GM19467 (cell line): ENCODE data around the gene ARF6.
"Not testable (repeated sequence)": the region's sequence is repeated elsewhere in the genome, so short reads cannot be mapped to it uniquely, and the experiment has no call there.

Experiments
- ATAC-seq: cut with Tn5 transposase; IDR thresholded peaks from one replicate; pipeline ENCODE4 v1.9.1; 2021; ENCODE audit warnings: mild to moderate bottlenecking, moderate library complexity; ENCODE audit not compliant: unreplicated experiment

ARF6 gene

GRCh38 chr14:49875640-49876198, 17.2 kb upstream of the ARF6 start:
- ATAC-seq = no peak

- ATAC-seq = no peak
Measured at GRCh38 chr14:49876563-49877127, 16.2 kb upstream of the ARF6 start.

- peak; percentile 76 for ATAC-seq
Measured at GRCh38 chr14:49879646-49880204, 13.2 kb upstream of the ARF6 start.

- ATAC-seq = peak; percentile 15
Measured at GRCh38 chr14:49880267-49881064, 12.4 kb upstream of the ARF6 start.

DNA sequence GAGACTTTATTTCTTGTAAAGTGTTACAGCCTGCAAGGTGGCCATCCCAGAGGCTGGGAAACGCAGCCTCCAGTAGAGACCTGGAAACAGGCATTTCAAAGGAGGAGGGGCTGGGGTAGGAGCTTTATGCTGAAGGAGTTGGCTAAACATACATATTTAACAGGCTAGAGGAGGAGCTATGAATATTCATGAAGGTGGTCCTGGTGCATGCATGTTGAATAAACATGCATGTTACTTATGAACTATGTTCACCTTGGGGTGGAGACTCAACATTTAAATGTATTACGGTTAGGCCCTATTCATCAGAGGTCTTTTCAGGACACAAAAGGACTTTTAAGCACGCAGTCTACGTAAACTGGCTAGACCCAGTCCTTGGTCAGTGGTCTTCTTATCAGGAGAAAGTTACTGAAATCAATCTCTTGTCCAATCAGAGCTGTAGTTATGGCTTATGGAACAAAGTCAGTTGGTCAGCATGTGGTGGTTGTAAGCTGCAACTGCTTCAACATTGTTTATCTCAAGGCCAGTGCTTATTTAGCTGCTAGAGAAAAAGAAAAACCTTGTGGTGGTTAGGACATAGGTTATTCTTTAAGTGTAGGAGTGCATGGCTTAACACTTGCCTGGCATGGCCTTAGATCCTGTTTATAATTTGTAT, 11.4 kb upstream of the ARF6 start:
- no peak for ATAC-seq

GRCh38 chr14:49882826-49883694, 9.8 kb upstream of the ARF6 start:
- no peak for ATAC-seq

GRCh38 chr14:49886523-49886922, 6.4 kb upstream of the ARF6 start:
- ATAC-seq = no peak

GRCh38 chr14:49888293-49888692, 4.6 kb upstream of the ARF6 start:
- no peak for ATAC-seq

- no peak for ATAC-seq
Measured at GRCh38 chr14:49892301-49892635, 614 bp upstream of the ARF6 start.

- peak; percentile 39 for ATAC-seq
Measured at GRCh38 chr14:49893309-49894213, 679 bp downstream of the ARF6 start.

DNA sequence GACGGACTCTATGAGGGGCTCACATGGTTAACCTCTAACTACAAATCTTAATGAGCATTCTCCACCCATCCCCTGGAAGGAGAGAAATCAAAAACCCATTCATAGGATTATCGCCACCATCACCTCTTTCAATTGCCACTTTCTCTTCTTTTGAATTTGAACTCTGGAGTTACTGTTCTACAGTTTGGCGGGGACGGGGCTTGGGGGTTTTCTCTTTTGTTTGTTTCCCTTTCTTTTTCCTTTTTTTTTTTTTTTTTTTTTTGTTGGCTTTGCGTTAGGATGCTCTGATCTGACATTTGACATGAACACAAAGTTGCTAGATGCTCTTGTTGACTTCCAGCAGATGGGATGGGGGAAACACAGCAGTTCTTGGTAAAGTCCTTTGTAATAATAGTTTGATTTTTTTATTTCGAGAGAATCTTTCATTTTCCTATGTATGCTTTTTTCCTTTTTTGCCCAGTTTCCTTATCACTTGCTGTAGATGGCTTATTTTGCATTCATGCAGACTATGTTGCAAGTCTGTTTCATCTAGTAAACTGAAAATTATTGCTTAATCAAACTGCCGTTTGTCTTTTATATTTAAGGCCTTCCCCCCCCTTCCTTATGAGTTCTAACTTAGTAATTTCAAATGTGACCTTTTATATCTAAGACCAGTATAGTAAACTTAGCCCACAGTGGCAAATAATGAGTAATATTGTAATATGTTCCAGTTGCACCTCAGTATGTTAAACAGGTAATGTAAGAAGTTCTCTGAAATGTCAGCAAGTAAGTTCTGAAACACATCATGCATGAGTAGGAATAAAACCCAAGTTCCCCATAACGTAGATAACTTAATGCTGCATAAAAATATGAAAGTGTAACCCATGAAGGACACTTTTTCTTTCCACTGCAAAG, 1.6 kb downstream of the ARF6 start:
- not testable (repeated sequence) for ATAC-seq

GRCh38 chr14:49895480-49895879, 2.6 kb downstream of the ARF6 start:
- no peak for ATAC-seq

GRCh38 chr14:49896272-49896671, 3.4 kb downstream of the ARF6 start:
- not testable (repeated sequence) for ATAC-seq

DNA sequence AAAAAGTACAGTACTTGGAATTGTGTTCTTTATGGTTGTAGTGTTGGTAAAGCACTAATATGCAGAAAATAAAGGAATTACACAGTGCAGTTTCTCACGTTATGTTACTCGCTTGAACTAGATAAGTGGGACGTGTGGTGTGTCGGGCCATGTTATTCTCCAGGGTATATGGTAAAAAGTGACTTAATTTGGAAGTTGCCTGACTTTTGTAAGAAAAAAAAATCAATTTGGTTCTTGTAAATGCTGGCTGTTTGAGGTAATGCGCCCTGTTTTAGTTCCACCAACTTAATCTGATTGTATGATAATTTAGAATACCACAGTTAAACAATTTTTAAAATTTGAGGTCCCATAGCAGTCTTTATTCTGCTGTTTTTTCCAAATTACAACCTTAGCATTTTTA, 4.1 kb downstream of the ARF6 start:
- no peak for ATAC-seq

DNA sequence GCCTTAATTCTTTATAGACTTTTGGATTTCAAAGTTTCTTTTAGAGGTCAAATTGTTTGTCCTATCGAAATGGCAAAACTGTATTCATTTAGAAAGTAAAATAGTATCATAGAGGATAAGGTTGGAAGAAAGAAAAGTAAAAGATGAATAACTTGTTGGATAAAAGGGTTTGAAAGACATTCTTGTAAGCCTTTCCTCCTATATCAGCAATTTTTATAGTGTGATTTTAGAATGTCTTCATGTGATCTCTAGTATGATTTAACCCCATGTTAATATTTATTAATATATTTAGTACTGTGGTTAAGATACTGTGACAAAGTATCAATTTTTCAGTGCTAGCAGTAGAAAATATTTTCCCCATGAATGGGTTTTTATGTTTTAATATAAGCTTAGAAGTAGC, 4.5 kb downstream of the ARF6 start:
- no peak for ATAC-seq

- ATAC-seq = no peak
Measured at GRCh38 chr14:49897965-49898364, 5.1 kb downstream of the ARF6 start.

DNA sequence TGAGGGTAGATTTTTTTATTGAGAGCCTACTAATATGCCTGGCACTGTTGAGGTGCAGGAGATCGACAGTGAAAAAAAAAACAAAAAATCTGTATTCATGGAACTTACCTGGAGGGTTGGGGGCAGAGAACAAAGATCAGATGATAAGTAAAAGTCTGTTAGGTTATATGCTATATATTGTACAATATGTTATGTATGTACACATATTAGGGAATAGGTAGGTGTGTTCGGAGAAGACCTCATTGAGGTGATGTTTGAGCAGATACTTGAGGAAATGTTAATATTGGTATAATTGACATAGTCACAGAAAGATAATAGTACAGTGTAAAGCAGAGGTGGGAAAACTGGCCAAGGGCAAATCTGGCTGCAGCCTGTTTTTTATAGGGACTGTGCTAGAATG, 5.6 kb downstream of the ARF6 start:
- no peak for ATAC-seq

GRCh38 chr14:49900973-49901372, 8.1 kb downstream of the ARF6 start:
- no peak for ATAC-seq
